ENCODE data around the gene SLC6A9. TPM values are rescaled to one million over a fixed set of nuclear protein-coding genes. Genes with fewer than 3 reads are reported as not detected.

Gene SLC6A9
- total RNA-seq, 4 donors from 2014 or later, result 0.31 to 7.4 (median 4.0) TPM

- DNase-seq (ENCODE audit: low spot score), result no peak
- no peak for ATAC-seq (ENCODE audit: low FRiP score)
- no peak for TF ChIP-seq CTCF (IDR thresholded peaks at IDR 0.05)
These were observed 9.5 kb downstream of the SLC6A9 start for GRCh38 chr1:44021581-44022321.

- no peak for DNase-seq (ENCODE audit: low spot score)
These were observed 10.1 kb downstream of the SLC6A9 start for GRCh38 chr1:44021156-44021555.

GRCh38 chr1:44020464-44020863 is 10.8 kb downstream of the SLC6A9 start:
- TF ChIP-seq CTCF (IDR thresholded peaks at IDR 0.05), result no peak
- no peak for ATAC-seq (ENCODE audit: low FRiP score)
- DNase-seq (ENCODE audit: low spot score), result no peak

More at GRCh38 chr1:44021156-44021555, 10.1 kb downstream of the SLC6A9 start:
- TF ChIP-seq CTCF (IDR thresholded peaks at IDR 0.05), result no peak
- no peak for ATAC-seq (ENCODE audit: low FRiP score)

GRCh38 chr1:44019466-44019948 is 11.8 kb downstream of the SLC6A9 start:
- DNase-seq (ENCODE audit: low spot score) (no peak), ATAC-seq (ENCODE audit: low FRiP score) (no peak)
- TF ChIP-seq CTCF (IDR thresholded peaks at IDR 0.05), result no peak

- ATAC-seq (ENCODE audit: low FRiP score) (no peak), DNase-seq (ENCODE audit: low spot score) (no peak)
- no peak for TF ChIP-seq CTCF (IDR thresholded peaks at IDR 0.05)
These were observed 14.3 kb downstream of the SLC6A9 start for GRCh38 chr1:44016890-44017400.

- ATAC-seq (ENCODE audit: low FRiP score) (no peak), DNase-seq (ENCODE audit: low spot score) (no peak)
- TF ChIP-seq CTCF (IDR thresholded peaks at IDR 0.05), result no peak
These were observed 15.0 kb downstream of the SLC6A9 start for GRCh38 chr1:44016041-44016889.
